Stimulated activated CD4-positive, alpha-beta T cell treated with anti-CD3 and anti-CD28 coated beads, Interleukin-2, amount 100 ng/mL, for 4 hours (primary cell): ENCODE measurements around the gene OLFM1.
"Not testable (repeated sequence)": the region's sequence is repeated elsewhere in the genome, so short reads cannot be mapped to it uniquely, and the experiment has no call there.

Experiments used
- DNase-seq: peaks from one replicate; pipeline ENCODE4 v3.0.0-alpha.2; 2020; ENCODE audit warnings: low read depth

The OLFM1 gene

GRCh38 chr9:135135171-135135928 lies 47.9 kb downstream of the OLFM1 start:
- no peak for DNase-seq

- DNase-seq = no peak
Measured at GRCh38 chr9:135135929-135136315, 48.5 kb downstream of the OLFM1 start.

- no peak for DNase-seq
Measured at GRCh38 chr9:135136481-135136880, 49.0 kb downstream of the OLFM1 start.

GRCh38 chr9:135136991-135137832 lies 49.7 kb downstream of the OLFM1 start:
- DNase-seq = no peak

- DNase-seq = no peak
Measured at GRCh38 chr9:135138078-135138855, 50.8 kb downstream of the OLFM1 start.

GRCh38 chr9:135139366-135139959 lies 52.0 kb downstream of the OLFM1 start:
- DNase-seq = no peak

- DNase-seq = no peak
Measured at GRCh38 chr9:135141183-135141774, 53.8 kb downstream of the OLFM1 start.

- no peak for DNase-seq
Measured at GRCh38 chr9:135144581-135145170, 57.2 kb downstream of the OLFM1 start.

- no peak for DNase-seq
Measured at GRCh38 chr9:135145312-135145711, 57.8 kb downstream of the OLFM1 start.

- DNase-seq = no peak
Measured at GRCh38 chr9:135146241-135146640, 58.8 kb downstream of the OLFM1 start.

- DNase-seq = no peak
Measured at GRCh38 chr9:135146766-135147473, 59.5 kb downstream of the OLFM1 start.

- no peak for DNase-seq
Measured at GRCh38 chr9:135147474-135147805, 60.0 kb downstream of the OLFM1 start.

- DNase-seq = no peak
Measured at GRCh38 chr9:135147938-135148337, 60.5 kb downstream of the OLFM1 start.

- DNase-seq = no peak
Measured at GRCh38 chr9:135148386-135148785, 60.9 kb downstream of the OLFM1 start.

GRCh38 chr9:135149901-135150300 lies 62.4 kb downstream of the OLFM1 start:
- DNase-seq = not testable (repeated sequence)

- DNase-seq = no peak
Measured at GRCh38 chr9:135150981-135151380, 63.5 kb downstream of the OLFM1 start.

- no peak for DNase-seq
Measured at GRCh38 chr9:135151757-135152613, 64.5 kb downstream of the OLFM1 start.

GRCh38 chr9:135152614-135153334 lies 65.3 kb downstream of the OLFM1 start:
- no peak for DNase-seq

- no peak for DNase-seq
Measured at GRCh38 chr9:135154050-135154615, 66.7 kb downstream of the OLFM1 start.
